ENCODE measurements around the gene CBLC. TPM values are rescaled to one million over a fixed set of nuclear protein-coding genes. Genes with fewer than 3 reads are reported as not detected.

Gene CBLC
- total and polyA plus RNA-seq, 10 of the 15 experiments (the other 5 are each of a cell fraction or from before 2014, with no cell fraction given): not detected

- TF ChIP-seq RCOR1 (conservative IDR thresholded peaks at IDR 0.05; ENCODE audit: low read depth, low read length) (0 out of 2 replicates have a peak, but pooled peaks have one; percentile 66), EED (IDR thresholded peaks at IDR 0.05; ENCODE audit: low read depth) (peak; percentile 91), ZSCAN29 (IDR thresholded peaks at IDR 0.05) (no peak), POLR2AphosphoS2 (IDR thresholded peaks at IDR 0.05; ENCODE audit: low read depth, low read length) (no peak), RAD51 (IDR thresholded peaks at IDR 0.05) (no peak), NR2F1 (conservative IDR thresholded peaks at IDR 0.05) (peak; percentile 92), IKZF2 (IDR thresholded peaks at IDR 0.05) (peak; percentile 88 to 94), BACH1 (IDR thresholded peaks at IDR 0.05; ENCODE audit: borderline replicate concordance) (peak; percentile 91; the same call in 1 of the 2 replicates), MLLT1 (IDR thresholded peaks at IDR 0.05) (peak; percentile 99), HDAC6 (IDR thresholded peaks at IDR 0.05; ENCODE audit: unreplicated experiment) (no peak), KAT2A (conservative IDR thresholded peaks at IDR 0.05; ENCODE audit: control insufficient read depth, low read depth, low read length) (no peak), CBX3 (IDR thresholded peaks at IDR 0.05; ENCODE audit: borderline replicate concordance, low read depth) (no peak), BHLHE40 (IDR thresholded peaks at IDR 0.05; ENCODE audit: borderline replicate concordance in 1 of 2, low read depth in 2 of 2, low read length in 1 of 2) (peak; percentile 87 to 92), SMAD5 (IDR thresholded peaks at IDR 0.05; ENCODE audit: low read depth) (no peak), CBFB (IDR thresholded peaks at IDR 0.05; ENCODE audit: low read depth) (peak; percentile 100)
- TF ChIP-seq, protein P1, sequence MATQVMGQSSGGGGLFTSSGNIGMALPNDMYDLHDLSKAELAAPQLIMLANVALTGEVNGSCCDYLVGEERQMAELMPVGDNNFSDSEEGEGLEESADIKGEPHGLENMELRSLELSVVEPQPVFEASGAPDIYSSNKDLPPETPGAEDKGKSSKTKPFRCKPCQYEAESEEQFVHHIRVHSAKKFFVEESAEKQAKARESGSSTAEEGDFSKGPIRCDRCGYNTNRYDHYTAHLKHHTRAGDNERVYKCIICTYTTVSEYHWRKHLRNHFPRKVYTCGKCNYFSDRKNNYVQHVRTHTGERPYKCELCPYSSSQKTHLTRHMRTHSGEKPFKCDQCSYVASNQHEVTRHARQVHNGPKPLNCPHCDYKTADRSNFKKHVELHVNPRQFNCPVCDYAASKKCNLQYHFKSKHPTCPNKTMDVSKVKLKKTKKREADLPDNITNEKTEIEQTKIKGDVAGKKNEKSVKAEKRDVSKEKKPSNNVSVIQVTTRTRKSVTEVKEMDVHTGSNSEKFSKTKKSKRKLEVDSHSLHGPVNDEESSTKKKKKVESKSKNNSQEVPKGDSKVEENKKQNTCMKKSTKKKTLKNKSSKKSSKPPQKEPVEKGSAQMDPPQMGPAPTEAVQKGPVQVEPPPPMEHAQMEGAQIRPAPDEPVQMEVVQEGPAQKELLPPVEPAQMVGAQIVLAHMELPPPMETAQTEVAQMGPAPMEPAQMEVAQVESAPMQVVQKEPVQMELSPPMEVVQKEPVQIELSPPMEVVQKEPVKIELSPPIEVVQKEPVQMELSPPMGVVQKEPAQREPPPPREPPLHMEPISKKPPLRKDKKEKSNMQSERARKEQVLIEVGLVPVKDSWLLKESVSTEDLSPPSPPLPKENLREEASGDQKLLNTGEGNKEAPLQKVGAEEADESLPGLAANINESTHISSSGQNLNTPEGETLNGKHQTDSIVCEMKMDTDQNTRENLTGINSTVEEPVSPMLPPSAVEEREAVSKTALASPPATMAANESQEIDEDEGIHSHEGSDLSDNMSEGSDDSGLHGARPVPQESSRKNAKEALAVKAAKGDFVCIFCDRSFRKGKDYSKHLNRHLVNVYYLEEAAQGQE (IDR thresholded peaks at IDR 0.05; ENCODE audit: low read depth, low read length): peak; percentile 48; the same call in 1 of the 2 replicates
- TF ChIP-seq, protein P2, sequence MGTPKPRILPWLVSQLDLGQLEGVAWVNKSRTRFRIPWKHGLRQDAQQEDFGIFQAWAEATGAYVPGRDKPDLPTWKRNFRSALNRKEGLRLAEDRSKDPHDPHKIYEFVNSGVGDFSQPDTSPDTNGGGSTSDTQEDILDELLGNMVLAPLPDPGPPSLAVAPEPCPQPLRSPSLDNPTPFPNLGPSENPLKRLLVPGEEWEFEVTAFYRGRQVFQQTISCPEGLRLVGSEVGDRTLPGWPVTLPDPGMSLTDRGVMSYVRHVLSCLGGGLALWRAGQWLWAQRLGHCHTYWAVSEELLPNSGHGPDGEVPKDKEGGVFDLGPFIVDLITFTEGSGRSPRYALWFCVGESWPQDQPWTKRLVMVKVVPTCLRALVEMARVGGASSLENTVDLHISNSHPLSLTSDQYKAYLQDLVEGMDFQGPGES (IDR thresholded peaks at IDR 0.05): no peak
- TF ChIP-seq, protein P3, sequence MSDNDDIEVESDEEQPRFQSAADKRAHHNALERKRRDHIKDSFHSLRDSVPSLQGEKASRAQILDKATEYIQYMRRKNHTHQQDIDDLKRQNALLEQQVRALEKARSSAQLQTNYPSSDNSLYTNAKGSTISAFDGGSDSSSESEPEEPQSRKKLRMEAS (IDR thresholded peaks at IDR 0.05; ENCODE audit: low read depth, low read length): peak; percentile 46; the same call in 1 of the 2 replicates
- TF ChIP-seq, protein P4, sequence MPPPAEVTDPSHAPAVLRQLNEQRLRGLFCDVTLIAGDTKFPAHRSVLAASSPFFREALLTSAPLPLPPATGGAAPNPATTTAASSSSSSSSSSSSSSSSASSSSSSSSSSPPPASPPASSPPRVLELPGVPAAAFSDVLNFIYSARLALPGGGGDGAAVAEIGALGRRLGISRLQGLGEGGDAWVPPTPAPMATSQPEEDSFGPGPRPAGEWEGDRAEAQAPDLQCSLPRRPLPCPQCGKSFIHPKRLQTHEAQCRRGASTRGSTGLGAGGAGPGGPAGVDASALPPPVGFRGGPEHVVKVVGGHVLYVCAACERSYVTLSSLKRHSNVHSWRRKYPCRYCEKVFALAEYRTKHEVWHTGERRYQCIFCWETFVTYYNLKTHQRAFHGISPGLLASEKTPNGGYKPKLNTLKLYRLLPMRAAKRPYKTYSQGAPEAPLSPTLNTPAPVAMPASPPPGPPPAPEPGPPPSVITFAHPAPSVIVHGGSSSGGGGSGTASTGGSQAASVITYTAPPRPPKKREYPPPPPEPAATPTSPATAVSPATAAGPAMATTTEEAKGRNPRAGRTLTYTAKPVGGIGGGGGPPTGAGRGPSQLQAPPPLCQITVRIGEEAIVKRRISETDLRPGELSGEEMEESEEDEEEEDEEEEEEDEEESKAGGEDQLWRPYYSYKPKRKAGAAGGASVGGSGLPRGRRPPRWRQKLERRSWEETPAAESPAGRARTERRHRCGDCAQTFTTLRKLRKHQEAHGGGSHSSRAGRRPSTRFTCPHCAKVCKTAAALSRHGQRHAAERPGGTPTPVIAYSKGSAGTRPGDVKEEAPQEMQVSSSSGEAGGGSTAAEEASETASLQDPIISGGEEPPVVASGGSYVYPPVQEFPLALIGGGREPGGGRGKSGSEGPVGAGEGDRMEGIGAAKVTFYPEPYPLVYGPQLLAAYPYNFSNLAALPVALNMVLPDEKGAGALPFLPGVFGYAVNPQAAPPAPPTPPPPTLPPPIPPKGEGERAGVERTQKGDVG (CRISPR knock-in tag; IDR thresholded peaks at IDR 0.05): no peak
These were observed 24.7 kb upstream of the CBLC start (continued) for GRCh38 chr19:44752816-44753625.

Data from GM12878 (cell line).